HEK293T (cell line): ENCODE measurements around the gene DTNB.
"Not testable (repeated sequence)": the region's sequence is repeated elsewhere in the genome, so short reads cannot be mapped to it uniquely, and the experiment has no call there.

ENCODE experiments used
- CTCF ChIA-PET: fragments of 350-600 bp; formaldehyde crosslinking; extraction: SDS; loops from one replicate; lab custom pipeline; 2021; ENCODE audit warnings: antibody characterized with exemption, inconsistent platforms; lab: Yijun Ruan, JAX
- POLR2A ChIA-PET: fragments of 350-600 bp; formaldehyde crosslinking; extraction: SDS; loops from one replicate; lab custom pipeline; 2020; ENCODE audit warnings: antibody characterized with exemption, inconsistent platforms; lab: Yijun Ruan, JAX
- DNase-seq: peaks from one replicate; pipeline ENCODE4 v3.0.0; 2012; ENCODE audit warnings: mixed read lengths; ENCODE audit errors: extremely low spot score
- ARNT ChIP-seq: fragments of 450-650 bp; IDR thresholded peaks from 2 replicates; pipeline ENCODE4 v1.6.1; 2017; ENCODE audit warnings: mild to moderate bottlenecking
- BHLHE40 ChIP-seq: fragments of 450-650 bp; IDR thresholded peaks from 2 replicates; pipeline ENCODE4 v1.6.1; 2016; ENCODE audit warnings: mild to moderate bottlenecking, moderate library complexity, borderline replicate concordance
- CTBP1 ChIP-seq: fragments of 450-650 bp; IDR thresholded peaks from 2 replicates; pipeline ENCODE4 v1.6.1; 2016; ENCODE audit warnings: borderline replicate concordance
- ELF4 ChIP-seq: fragments of 450-650 bp; IDR thresholded peaks from 2 replicates; pipeline ENCODE4 v1.6.1; 2017; ENCODE audit warnings: antibody characterized with exemption
- FOXA1 ChIP-seq: fragments of 450-650 bp; IDR thresholded peaks from 2 replicates; pipeline ENCODE4 v1.6.1; 2016; ENCODE audit warnings: mild to moderate bottlenecking
- FOXK2 ChIP-seq: fragments of 450-650 bp; IDR thresholded peaks from 2 replicates; pipeline ENCODE4 v1.6.1; 2016; ENCODE audit warnings: mild to moderate bottlenecking
- FOXM1 ChIP-seq: fragments of 450-650 bp; IDR thresholded peaks from 2 replicates; pipeline ENCODE4 v1.6.1; 2017; ENCODE audit warnings: mild to moderate bottlenecking, borderline replicate concordance
- HDGF ChIP-seq: fragments of 450-650 bp; IDR thresholded peaks from 2 replicates; pipeline ENCODE4 v1.6.1; 2017; ENCODE audit warnings: antibody characterized with exemption, borderline replicate concordance
- L3MBTL2 ChIP-seq: fragments of 450-650 bp; conservative IDR thresholded peaks from 2 replicates; pipeline ENCODE4 v1.6.1; 2016; ENCODE audit warnings: mild to moderate bottlenecking
- LEF1 ChIP-seq: fragments of 450-650 bp; IDR thresholded peaks from 2 replicates; pipeline ENCODE4 v1.6.1; 2017; ENCODE audit warnings: mild to moderate bottlenecking, borderline replicate concordance
- NFRKB ChIP-seq: fragments of 450-650 bp; IDR thresholded peaks from 2 replicates; pipeline ENCODE4 v1.6.1; 2016; ENCODE audit warnings: mild to moderate bottlenecking, moderate library complexity
- PKNOX1 ChIP-seq: fragments of 450-650 bp; IDR thresholded peaks from 2 replicates; pipeline ENCODE4 v1.6.1; 2016
- SP1 ChIP-seq: fragments of 450-650 bp; IDR thresholded peaks from 2 replicates; pipeline ENCODE4 v1.6.1; 2017
- SUZ12 ChIP-seq: fragments of 450-650 bp; IDR thresholded peaks from 2 replicates; pipeline ENCODE4 v1.6.1; 2016; ENCODE audit warnings: mild to moderate bottlenecking
- TARDBP ChIP-seq: fragments of 450-650 bp; IDR thresholded peaks from 2 replicates; pipeline ENCODE4 v1.6.1; 2016
- ZNF384 ChIP-seq: fragments of 450-650 bp; IDR thresholded peaks from 2 replicates; pipeline ENCODE4 v1.6.1; 2016

DTNB gene

GRCh38 chr2:25608718-25609117 is 64.7 kb downstream of the DTNB start:
- no peak for DNase-seq
- TF ChIP-seq LEF1 (no peak), TARDBP (no peak), HDGF (no peak), ZNF384 (no peak), FOXA1 (no peak), ARNT (no peak), PKNOX1 (no peak), L3MBTL2 (no peak), CTBP1 (no peak), ELF4 (no peak), FOXK2 (no peak)
- ChIA-PET POLR2A (interaction anchor here (1.5 kb wide), 1 partner anchor 64 kb away, joined by 6 read pairs; the partner anchor contains the start of gene DTNB), CTCF (interaction anchor here (1.1 to 3.5 kb wide), 3 partner anchors 56 to 93 kb away, joined by 6 to 47 read pairs (median 34); no protein-coding TSS in a partner anchor)

DNA sequence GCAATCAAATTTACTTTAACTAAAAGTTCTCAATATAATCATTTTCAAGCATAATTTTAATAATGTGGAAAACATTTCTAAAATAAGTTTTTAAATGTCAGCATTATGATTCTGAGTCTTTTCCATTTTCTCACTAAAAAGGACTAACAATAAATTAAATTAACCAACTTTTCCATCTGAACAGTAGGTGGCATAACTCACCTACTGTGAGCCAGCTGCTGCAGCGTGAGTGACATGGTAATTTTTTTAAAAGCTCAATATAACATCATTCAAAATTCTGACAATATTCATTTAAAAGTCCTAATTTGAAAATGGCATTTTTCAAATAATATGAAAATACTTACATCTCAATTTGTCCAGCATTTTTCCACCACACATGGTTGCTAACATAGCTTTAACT is 66.5 kb downstream of the DTNB start:
- POLR2A ChIA-PET: interaction anchor here (1.5 to 1.9 kb wide), 2 partner anchors 57 to 66 kb away, joined by 6 to 10 read pairs; partner anchors contain the start of gene DTNB
- DNase-seq: peak; percentile 22
- peak; percentile 90 for TF ChIP-seq PKNOX1
- no peak for TF ChIP-seq SUZ12
- TF ChIP-seq SP1: no peak
- peak; percentile 64 for TF ChIP-seq ZNF384
- CTCF ChIA-PET: interaction anchor here (0.8 to 3.5 kb wide), 8 partner anchors 9 to 92 kb away, joined by 3 to 47 read pairs (median 4); partner anchors contain the start of gene DTNB

- DNase-seq: no peak
- no peak for TF ChIP-seq FOXK2
- TF ChIP-seq LEF1: no peak
- no peak for TF ChIP-seq ELF4
- TF ChIP-seq TARDBP: no peak
- ChIA-PET CTCF (no interaction called here), POLR2A (no interaction called here)
These were observed 71.0 kb downstream of the DTNB start for GRCh38 chr2:25602333-25602723.

- CTCF ChIA-PET, POLR2A ChIA-PET, DNase-seq: not testable (repeated sequence)
These were observed 71.6 kb downstream of the DTNB start for GRCh38 chr2:25601711-25602332.

DNA sequence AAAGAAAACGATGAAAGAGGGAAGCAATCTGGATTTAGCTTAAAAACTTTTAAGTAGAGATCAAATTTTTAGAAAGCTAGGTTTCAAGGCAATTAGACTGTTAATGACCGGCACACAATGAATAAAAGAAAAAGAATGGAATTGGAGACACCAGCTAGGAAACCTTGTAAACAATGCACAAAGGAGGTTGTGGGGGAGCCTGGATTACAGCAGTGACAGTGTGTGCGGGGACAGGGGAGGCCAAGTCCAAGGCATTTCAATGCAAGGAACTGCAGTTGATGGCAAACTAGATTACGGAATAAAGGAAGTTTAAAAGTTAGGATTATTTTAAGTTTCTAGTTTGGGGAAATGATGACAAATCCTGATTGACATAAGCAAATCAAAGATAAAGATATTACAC is 74.5 kb downstream of the DTNB start:
- no peak for DNase-seq
- TF ChIP-seq PKNOX1 (no peak), BHLHE40 (no peak), FOXK2 (no peak), LEF1 (no peak), FOXM1 (no peak), ELF4 (no peak), SUZ12 (no peak), ZNF384 (no peak), SP1 (no peak), TARDBP (no peak), FOXA1 (no peak), CTBP1 (no peak), ARNT (no peak), HDGF (no peak), NFRKB (no peak), L3MBTL2 (no peak)
- CTCF ChIA-PET: interaction anchor here (0.6 to 2.1 kb wide), 2 partner anchors 46 to 66 kb away, joined by 3 to 6 read pairs; no protein-coding TSS in a partner anchor
- POLR2A ChIA-PET: no interaction called here

GRCh38 chr2:25598332-25598731 is 75.0 kb downstream of the DTNB start:
- ChIA-PET POLR2A (no interaction called here), CTCF (interaction anchor here (1.4 to 2.1 kb wide), 2 partner anchors 9 to 66 kb away, joined by 3 to 6 read pairs; no protein-coding TSS in a partner anchor)
- no peak for TF ChIP-seq BHLHE40
- TF ChIP-seq ELF4: no peak
- TF ChIP-seq FOXK2: no peak
- no peak for DNase-seq

GRCh38 chr2:25597881-25598280 is 75.5 kb downstream of the DTNB start:
- TF ChIP-seq TARDBP (no peak), FOXA1 (no peak), NFRKB (no peak), SP1 (no peak), ZNF384 (no peak), SUZ12 (no peak), ELF4 (no peak), LEF1 (no peak), ARNT (no peak), FOXK2 (no peak), L3MBTL2 (no peak)
- CTCF ChIA-PET: interaction anchor here (1.4 kb wide), 1 partner anchor 9 kb away, joined by 3 read pairs; no protein-coding TSS in a partner anchor
- no peak for DNase-seq
- POLR2A ChIA-PET: no interaction called here
